Measurements from ENCODE around the gene NELL1.

Gene NELL1

DNA sequence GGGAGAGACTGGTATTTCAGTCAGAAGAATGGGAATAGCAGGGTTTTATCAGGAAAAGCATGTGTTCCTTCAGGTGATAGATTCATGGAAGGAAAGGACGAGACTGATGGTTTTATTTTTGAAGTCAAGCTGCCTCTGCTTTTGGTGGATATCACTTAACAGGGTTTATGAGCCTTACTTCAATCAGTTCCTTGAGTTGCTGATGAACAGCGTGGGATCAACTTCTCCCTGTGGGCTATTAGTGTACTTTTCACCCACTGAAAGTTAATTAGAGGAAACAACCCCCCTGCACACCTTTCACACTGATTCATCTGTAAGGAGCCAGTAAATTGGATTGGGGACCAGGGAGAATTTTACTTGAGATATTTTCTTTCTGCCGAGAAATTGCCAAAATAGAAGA is 479.0 kb downstream of the NELL1 start (continued):
- no peak for TF ChIP-seq PATZ1 (CRISPR knock-in tag; IDR thresholded peaks at IDR 0.05; ENCODE audit: borderline replicate concordance)
- no peak for TF ChIP-seq SNAI2 (CRISPR knock-in tag; IDR thresholded peaks at IDR 0.05)
- no peak for TF ChIP-seq ESRRG (CRISPR knock-in tag; IDR thresholded peaks at IDR 0.05)
- no peak for TF ChIP-seq ZNF565 (CRISPR knock-in tag; conservative IDR thresholded peaks at IDR 0.05; ENCODE audit: low read depth)
- no peak for TF ChIP-seq PPARA (CRISPR knock-in tag; IDR thresholded peaks at IDR 0.05; ENCODE audit: borderline replicate concordance)
- TF ChIP-seq OSR1 (CRISPR knock-in tag; IDR thresholded peaks at IDR 0.05), result no peak
- TF ChIP-seq GLIS3 (CRISPR knock-in tag; IDR thresholded peaks at IDR 0.05), result no peak
- no peak for TF ChIP-seq BACH2 (CRISPR knock-in tag; IDR thresholded peaks at IDR 0.05; ENCODE audit: borderline replicate concordance)
- no peak for TF ChIP-seq ZNF70 (CRISPR knock-in tag; IDR thresholded peaks at IDR 0.05)
- TF ChIP-seq ARNTL (CRISPR knock-in tag; IDR thresholded peaks at IDR 0.05; ENCODE audit: borderline replicate concordance, low read depth), result no peak

DNA sequence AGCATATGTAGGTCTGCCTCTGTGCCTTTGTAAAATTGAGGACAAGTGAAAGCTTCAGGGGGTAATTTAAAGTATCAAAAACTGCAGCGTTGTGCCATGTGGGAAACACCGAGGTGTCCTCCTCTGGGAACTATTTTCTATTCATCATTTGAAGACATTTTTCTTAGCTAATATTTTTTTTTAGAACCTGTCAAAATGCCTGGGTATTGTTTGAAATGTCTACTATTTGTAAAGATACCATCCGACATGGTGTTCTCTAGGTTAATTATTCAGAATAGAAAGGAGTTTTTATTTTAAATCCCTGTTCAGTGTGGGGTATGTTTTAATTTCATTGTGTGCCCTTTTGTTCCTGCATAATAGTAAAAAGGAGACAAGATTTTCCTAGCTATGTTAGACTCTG is 490.8 kb downstream of the NELL1 start:
- TF ChIP-seq ZC3H10 (CRISPR knock-in tag; IDR thresholded peaks at IDR 0.05) (no peak), ISL1 (CRISPR knock-in tag; IDR thresholded peaks at IDR 0.05) (no peak), ZNF8 (CRISPR knock-in tag; IDR thresholded peaks at IDR 0.05) (no peak), TSHZ2 (CRISPR knock-in tag; IDR thresholded peaks at IDR 0.05) (no peak), RARB (CRISPR knock-in tag; IDR thresholded peaks at IDR 0.05) (no peak), PATZ1 (CRISPR knock-in tag; IDR thresholded peaks at IDR 0.05; ENCODE audit: borderline replicate concordance) (no peak), TOX (CRISPR knock-in tag; IDR thresholded peaks at IDR 0.05; ENCODE audit: borderline replicate concordance) (no peak), CSDC2 (CRISPR knock-in tag; IDR thresholded peaks at IDR 0.05) (no peak), GLIS3 (CRISPR knock-in tag; IDR thresholded peaks at IDR 0.05) (no peak), CREB5 (CRISPR knock-in tag; IDR thresholded peaks at IDR 0.05; ENCODE audit: low read depth) (no peak)
- TF ChIP-seq, protein P1, sequence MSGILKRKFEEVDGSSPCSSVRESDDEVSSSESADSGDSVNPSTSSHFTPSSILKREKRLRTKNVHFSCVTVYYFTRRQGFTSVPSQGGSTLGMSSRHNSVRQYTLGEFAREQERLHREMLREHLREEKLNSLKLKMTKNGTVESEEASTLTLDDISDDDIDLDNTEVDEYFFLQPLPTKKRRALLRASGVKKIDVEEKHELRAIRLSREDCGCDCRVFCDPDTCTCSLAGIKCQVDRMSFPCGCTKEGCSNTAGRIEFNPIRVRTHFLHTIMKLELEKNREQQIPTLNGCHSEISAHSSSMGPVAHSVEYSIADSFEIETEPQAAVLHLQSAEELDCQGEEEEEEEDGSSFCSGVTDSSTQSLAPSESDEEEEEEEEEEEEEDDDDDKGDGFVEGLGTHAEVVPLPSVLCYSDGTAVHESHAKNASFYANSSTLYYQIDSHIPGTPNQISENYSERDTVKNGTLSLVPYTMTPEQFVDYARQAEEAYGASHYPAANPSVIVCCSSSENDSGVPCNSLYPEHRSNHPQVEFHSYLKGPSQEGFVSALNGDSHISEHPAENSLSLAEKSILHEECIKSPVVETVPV (CRISPR knock-in tag; IDR thresholded peaks at IDR 0.05), result no peak
- TF ChIP-seq, protein P2, sequence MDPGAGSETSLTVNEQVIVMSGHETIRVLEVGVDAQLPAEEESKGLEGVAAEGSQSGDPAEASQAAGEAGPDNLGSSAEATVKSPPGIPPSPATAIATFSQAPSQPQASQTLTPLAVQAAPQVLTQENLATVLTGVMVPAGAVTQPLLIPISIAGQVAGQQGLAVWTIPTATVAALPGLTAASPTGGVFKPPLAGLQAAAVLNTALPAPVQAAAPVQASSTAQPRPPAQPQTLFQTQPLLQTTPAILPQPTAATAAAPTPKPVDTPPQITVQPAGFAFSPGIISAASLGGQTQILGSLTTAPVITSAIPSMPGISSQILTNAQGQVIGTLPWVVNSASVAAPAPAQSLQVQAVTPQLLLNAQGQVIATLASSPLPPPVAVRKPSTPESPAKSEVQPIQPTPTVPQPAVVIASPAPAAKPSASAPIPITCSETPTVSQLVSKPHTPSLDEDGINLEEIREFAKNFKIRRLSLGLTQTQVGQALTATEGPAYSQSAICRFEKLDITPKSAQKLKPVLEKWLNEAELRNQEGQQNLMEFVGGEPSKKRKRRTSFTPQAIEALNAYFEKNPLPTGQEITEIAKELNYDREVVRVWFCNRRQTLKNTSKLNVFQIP (CRISPR knock-in tag; IDR thresholded peaks at IDR 0.05; ENCODE audit: borderline replicate concordance, low read depth), result no peak
- ATAC-seq, result no peak

- ATAC-seq, result no peak
- TF ChIP-seq PPARA (CRISPR knock-in tag; IDR thresholded peaks at IDR 0.05; ENCODE audit: borderline replicate concordance) (no peak), ZNF565 (CRISPR knock-in tag; conservative IDR thresholded peaks at IDR 0.05; ENCODE audit: low read depth) (no peak), OSR1 (CRISPR knock-in tag; IDR thresholded peaks at IDR 0.05) (no peak), ISL1 (CRISPR knock-in tag; IDR thresholded peaks at IDR 0.05) (no peak), SNAI2 (CRISPR knock-in tag; IDR thresholded peaks at IDR 0.05) (no peak), CREB5 (CRISPR knock-in tag; IDR thresholded peaks at IDR 0.05; ENCODE audit: low read depth) (no peak), TSHZ2 (CRISPR knock-in tag; IDR thresholded peaks at IDR 0.05) (no peak), GLIS3 (CRISPR knock-in tag; IDR thresholded peaks at IDR 0.05) (no peak), ESRRG (CRISPR knock-in tag; IDR thresholded peaks at IDR 0.05) (no peak)
These were observed 500.3 kb downstream of the NELL1 start for GRCh38 chr11:21169639-21170038.

All from SK-N-SH treated with all-trans-retinoic acid at 6 μM for 48 hours (cell line).